22Rv1 (cell line): ENCODE measurements around the gene PCGF1.

Source experiments
- H3K27ac ChIP-seq: fragments of 450-650 bp; 2 replicates; pipeline ENCODE4 v1.5.1; 2017
- CTCF ChIP-seq: fragments of 450-650 bp; IDR thresholded peaks from 2 replicates; pipeline ENCODE4 v1.5.1; 2017; ENCODE audit warnings: mild to moderate bottlenecking
- ZFX ChIP-seq: fragments of 450-650 bp; IDR thresholded peaks from 2 replicates; pipeline ENCODE4 v1.6.1; 2017; ENCODE audit warnings: antibody characterized with exemption, borderline replicate concordance

The PCGF1 gene

GRCh38 chr2:74458938-74459363 is 48.5 kb downstream of the PCGF1 start:
- H3K27ac ChIP-seq, result peak overlapping the region; percentile 98

GRCh38 chr2:74458132-74458937 is 49.2 kb downstream of the PCGF1 start, which contains the start of gene WBP1:
WBP1 (plus strand) TSS chr2:74458438; CDS start chr2:74458603, 165 bp downstream.
- H3K27ac ChIP-seq, result peak within 1 kb of the TSS; percentile 98
- TF ChIP-seq ZFX (no peak), CTCF (no peak)

More at GRCh38 chr2:74458938-74459363, 48.5 kb downstream of the PCGF1 start:
- TF ChIP-seq ZFX, result no peak

GRCh38 chr2:74457549-74458131 is 49.9 kb downstream of the PCGF1 start:
- TF ChIP-seq CTCF (0 out of 2 replicates have a peak, but pooled peaks have one; percentile 1), ZFX (no peak)
- peak overlapping the region; percentile 98 for H3K27ac ChIP-seq

- H3K27ac ChIP-seq, result peak overlapping the region; percentile 98
- TF ChIP-seq CTCF, result 0 out of 2 replicates have a peak, but pooled peaks have one; percentile 8
- TF ChIP-seq ZFX, result no peak
Measured at GRCh38 chr2:74457129-74457548, 50.4 kb downstream of the PCGF1 start.
